ENCODE data around the gene DGCR6L.
"Not testable (repeated sequence)": the region's sequence is repeated elsewhere in the genome, so short reads cannot be mapped to it uniquely, and the experiment has no call there.

The DGCR6L gene

DNA sequence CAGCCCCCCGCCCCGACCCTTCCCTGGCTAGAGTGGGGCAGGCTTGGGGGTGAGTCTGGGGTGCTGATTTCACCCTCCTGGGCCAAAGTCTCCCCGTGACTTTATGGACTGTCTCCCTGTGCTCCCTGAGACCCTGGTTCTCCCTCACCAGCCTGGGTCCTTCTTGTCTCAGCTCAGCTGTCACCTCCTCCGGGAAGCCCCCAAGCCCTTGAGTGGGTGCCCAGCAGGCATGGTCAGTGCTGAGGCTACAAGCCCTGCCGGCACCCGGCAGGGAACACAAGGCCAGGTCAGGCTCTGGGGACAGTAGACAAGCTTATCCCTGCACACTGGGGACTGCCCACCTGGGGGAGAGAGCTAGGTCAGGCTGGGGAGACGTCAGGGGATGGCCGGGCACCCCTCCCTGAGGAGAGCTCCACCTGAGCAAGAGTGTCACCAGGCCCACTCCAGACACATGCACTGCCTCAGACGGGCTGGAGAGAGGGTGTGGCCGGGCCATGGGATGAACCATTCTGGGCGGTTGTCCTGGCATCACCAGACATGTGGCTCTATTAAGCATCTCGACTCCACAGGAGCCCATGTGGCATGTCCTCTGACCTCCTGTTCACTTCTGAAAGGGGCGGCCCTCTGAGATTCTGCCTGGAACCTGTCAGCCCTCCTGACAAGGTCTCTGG lies 29.1 kb downstream of the DGCR6L start:
- DNase-seq (ENCODE audit: insufficient read length, low spot score) (no peak), FAIRE-seq (no peak)
- no peak for TF ChIP-seq SPI1 (IDR thresholded peaks at IDR 0.05; ENCODE audit: low read depth, low read length)
- TF ChIP-seq TAF1 (IDR thresholded peaks at IDR 0.05; ENCODE audit: low read depth, low read length) = no peak
- no peak for TF ChIP-seq PAX5 (IDR thresholded peaks at IDR 0.05; ENCODE audit: insufficient read depth, low read length, severe bottlenecking)
- TF ChIP-seq POU2F2 (IDR thresholded peaks at IDR 0.05; ENCODE audit: low read depth, low read length) = no peak
- TF ChIP-seq POLR2AphosphoS5 (IDR thresholded peaks at IDR 0.05; ENCODE audit: low read depth, low read length) = no peak
- TF ChIP-seq POLR2A (IDR thresholded peaks at IDR 0.05; ENCODE audit: low read depth, low read length) = no peak

DNA sequence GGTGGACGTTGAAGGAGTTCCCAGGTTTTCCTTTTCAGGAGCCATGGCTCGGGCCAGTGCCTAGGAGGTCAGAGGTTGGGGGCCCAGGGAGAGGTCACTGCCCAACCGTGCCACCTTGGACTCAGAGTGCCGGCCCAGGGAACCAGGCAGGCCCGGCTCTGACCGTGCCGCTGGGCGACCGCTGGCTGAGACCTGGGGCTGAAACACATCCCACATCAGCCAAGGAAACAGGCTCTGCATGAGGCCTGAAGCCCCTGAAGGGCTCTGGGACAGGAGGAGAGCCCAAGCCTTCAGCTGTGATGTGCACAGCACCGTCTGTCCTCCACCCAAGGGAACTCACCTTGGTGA lies 29.8 kb downstream of the DGCR6L start:
- no peak for TF ChIP-seq POLR2AphosphoS5 (IDR thresholded peaks at IDR 0.05; ENCODE audit: low read depth, low read length)
- FAIRE-seq = no peak
- no peak for DNase-seq (ENCODE audit: insufficient read length, low spot score)

DNA sequence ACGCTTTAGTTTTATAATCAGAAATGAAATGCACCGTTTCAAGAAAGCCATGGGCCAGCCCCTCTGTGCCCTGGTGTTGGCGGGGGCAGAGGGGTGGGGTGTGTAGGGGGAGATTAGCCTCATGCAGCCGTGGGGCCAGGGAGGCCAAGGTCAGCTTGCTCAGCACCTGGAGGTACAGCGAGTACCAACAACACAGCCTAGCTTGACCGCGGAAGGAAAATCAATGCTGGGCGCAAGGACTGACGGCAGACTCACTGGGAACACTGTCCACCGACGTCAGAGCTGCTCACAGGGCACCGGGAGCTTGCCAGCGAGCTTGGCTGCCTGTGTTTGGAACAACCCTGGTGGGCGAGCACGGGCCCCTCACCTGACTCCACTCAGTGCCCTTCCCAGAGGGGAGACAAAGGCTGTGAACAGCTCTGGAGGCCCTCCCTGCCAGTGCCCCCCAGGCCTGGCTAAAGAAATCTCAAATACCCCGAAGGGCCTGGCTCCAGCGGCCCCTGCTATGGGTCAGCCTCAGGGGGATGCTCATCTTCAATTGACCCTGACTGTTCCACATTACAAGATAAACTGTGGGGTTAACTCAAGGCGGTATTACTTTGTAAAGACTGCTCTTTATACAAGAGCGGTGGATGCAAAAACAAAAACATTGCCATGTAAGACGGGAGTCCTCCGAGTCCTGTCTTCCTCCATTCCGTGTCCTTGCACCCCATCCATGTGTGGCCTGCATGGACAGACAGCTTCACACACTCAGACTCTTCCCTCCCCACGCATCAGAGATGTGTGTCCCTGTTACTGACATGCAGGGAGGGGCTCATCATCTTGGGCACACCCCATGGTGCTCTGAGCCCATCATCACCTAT lies 30.4 kb downstream of the DGCR6L start:
- DNase-seq (ENCODE audit: insufficient read length, low spot score); FAIRE-seq: not testable (repeated sequence)

DNA sequence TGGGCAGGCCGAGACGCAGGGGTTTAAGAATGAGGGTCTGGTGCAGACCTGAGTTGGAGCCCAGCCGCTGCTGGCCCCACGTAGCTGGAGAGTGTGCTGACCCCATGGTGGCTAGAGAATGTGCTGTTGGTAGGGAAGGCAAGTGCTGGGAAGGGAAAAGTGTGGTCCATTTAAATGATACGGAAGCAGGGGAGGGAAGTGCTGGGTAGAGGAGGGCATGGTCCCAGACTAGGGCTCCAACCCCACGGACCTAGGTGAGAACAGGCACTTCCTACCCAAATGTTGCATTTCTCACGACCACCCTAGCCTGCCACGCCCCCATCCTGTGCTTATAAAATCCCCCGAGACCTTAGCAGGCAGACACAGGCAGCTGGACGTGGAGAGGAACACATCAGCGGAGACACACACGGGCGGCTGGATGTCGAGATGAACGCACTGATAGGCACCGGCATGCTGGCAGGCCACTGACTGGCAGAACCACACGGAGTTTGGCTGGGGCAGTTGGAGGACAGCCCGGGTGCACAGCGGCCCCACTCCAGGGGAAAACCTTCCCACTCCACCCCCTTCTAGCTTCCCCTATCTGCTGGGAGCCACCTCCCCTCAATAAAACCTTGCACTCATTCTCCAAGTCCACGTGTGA lies 33.0 kb downstream of the DGCR6L start:
- FAIRE-seq; DNase-seq (ENCODE audit: insufficient read length, low spot score): not testable (repeated sequence)

DNA sequence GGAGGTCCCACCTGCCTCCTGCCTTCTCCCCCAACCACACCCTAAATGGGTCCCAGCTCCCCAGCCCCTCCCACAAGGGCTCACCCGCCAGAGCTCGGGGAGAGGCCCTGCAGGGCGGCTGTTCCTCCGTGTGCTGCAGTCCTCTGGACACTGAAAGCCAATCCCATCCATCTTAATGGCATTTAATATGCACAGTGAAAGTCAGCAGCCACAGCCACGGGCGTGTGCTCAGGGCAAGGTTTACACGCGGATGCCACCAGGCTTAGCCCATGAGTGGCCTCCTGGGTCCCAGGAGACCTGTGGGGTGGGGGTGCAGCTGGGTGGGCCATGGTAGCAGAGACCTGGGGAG lies 33.6 kb downstream of the DGCR6L start:
- peak; percentile 41 for FAIRE-seq

DNA sequence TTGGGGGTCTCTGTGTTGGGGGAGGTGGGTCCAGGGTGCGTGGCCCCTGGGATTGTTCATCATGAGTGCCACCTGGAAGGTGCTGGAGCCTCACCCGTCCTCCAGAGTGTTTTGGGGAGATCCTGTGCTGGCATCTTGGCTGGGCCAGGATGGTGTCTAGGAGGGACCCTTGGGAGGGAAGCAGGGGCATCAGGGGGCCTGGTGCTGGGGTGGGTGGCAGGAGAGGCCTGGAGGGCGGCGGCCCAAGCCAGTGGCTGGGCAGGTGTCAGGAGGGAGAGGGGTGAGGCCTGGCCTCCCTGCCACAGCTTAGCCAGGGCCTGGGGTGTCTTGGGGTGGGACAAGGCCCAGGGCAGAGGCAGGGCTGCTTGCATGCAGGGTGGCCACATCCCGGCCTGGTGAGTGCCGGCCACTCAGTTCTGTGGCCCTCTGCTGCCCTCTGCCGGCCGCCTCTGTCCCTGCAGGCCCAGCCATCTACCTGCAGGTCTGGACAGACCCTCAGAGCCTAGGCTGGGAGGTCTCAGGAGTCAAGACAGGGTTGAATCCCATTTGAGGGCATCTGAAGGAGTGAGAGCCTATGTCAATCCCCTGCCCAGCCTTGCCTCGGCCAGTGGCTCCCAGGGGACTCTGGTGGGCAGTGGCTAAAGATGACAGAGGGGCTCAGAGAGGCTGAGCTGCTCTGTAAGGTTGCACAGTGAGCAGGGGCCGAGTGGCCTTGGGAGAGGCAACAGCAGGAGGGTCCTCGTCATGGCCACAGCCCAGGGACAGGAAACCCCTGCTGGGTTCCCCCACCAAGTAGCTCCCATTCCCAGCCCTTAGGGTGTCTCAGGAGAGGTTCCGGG lies 34.2 kb downstream of the DGCR6L start:
- DNase-seq (ENCODE audit: insufficient read length, low spot score) = peak; percentile 76
- FAIRE-seq = peak; percentile 91

More for the DNA sequence above, 33.6 kb downstream of the DGCR6L start:
- DNase-seq (ENCODE audit: insufficient read length, low spot score) = not testable (repeated sequence)

DNA sequence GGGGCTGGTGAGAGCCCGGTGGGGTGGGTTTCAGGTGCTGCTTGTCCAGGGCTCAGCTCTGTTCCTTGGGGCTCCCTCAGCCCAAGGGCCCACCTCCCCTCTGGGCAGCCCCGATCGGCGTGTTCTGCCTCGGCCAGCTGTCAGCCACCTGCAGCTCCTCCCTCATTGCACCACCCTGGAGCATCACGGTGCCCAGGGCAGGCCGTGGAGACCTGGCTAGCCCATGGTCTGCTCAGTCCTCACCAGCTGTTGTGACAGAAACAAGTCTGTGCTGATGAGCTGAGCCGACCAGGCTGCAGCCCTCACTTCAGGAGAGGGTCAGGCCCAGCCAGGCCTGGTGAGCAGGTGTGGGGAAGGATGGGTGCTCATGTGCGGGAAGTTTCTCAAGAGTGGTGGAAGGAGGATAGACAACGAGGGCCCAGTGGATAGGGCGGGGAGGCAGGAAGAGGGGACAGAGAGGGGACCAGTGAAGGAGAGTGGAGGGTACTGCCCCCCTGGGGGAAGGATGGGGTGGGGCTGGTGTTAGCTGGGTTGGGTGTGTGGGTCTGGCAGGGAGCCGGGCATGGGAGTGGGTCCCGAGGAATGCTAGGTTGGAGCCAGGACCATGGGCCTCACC lies 35.3 kb downstream of the DGCR6L start:
- TF ChIP-seq POLR2AphosphoS5 (IDR thresholded peaks at IDR 0.05; ENCODE audit: low read depth, low read length) (no peak), TAF1 (IDR thresholded peaks at IDR 0.05; ENCODE audit: low read depth, low read length) (no peak), POU2F2 (IDR thresholded peaks at IDR 0.05; ENCODE audit: low read depth, low read length) (no peak), PAX5 (IDR thresholded peaks at IDR 0.05; ENCODE audit: insufficient read depth, low read length, severe bottlenecking) (no peak), SPI1 (IDR thresholded peaks at IDR 0.05; ENCODE audit: low read depth, low read length) (no peak), POLR2A (IDR thresholded peaks at IDR 0.05; ENCODE audit: low read depth, low read length) (no peak)
- no peak for DNase-seq (ENCODE audit: insufficient read length, low spot score)
- no peak for FAIRE-seq

DNA sequence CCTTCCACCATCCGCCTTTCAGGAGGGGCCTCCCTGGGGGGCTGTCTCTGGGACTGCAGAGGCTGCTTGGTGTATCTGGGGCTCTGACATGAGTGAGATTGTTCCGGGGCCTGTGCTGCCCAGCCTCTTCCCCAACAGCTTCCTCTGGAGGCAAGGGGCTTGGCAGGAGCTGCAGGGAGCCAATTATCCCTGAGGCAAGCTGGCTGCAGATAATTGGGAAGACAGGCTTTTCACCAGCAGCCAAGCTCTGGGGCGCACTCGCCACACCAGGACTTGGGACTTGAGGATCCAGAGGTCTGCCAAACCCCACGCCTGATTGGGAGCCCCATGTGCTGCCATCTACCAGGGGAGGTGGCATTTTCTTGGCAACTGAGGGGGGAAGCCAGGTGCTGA lies 36.2 kb downstream of the DGCR6L start:
- FAIRE-seq = no peak
- no peak for DNase-seq (ENCODE audit: insufficient read length, low spot score)
- TF ChIP-seq POLR2AphosphoS5 (IDR thresholded peaks at IDR 0.05; ENCODE audit: low read depth, low read length) (no peak), POLR2A (IDR thresholded peaks at IDR 0.05; ENCODE audit: low read depth, low read length) (no peak), SPI1 (IDR thresholded peaks at IDR 0.05; ENCODE audit: low read depth, low read length) (no peak), TAF1 (IDR thresholded peaks at IDR 0.05; ENCODE audit: low read depth, low read length) (no peak), POU2F2 (IDR thresholded peaks at IDR 0.05; ENCODE audit: low read depth, low read length) (no peak), PAX5 (IDR thresholded peaks at IDR 0.05; ENCODE audit: insufficient read depth, low read length, severe bottlenecking) (no peak)

DNA sequence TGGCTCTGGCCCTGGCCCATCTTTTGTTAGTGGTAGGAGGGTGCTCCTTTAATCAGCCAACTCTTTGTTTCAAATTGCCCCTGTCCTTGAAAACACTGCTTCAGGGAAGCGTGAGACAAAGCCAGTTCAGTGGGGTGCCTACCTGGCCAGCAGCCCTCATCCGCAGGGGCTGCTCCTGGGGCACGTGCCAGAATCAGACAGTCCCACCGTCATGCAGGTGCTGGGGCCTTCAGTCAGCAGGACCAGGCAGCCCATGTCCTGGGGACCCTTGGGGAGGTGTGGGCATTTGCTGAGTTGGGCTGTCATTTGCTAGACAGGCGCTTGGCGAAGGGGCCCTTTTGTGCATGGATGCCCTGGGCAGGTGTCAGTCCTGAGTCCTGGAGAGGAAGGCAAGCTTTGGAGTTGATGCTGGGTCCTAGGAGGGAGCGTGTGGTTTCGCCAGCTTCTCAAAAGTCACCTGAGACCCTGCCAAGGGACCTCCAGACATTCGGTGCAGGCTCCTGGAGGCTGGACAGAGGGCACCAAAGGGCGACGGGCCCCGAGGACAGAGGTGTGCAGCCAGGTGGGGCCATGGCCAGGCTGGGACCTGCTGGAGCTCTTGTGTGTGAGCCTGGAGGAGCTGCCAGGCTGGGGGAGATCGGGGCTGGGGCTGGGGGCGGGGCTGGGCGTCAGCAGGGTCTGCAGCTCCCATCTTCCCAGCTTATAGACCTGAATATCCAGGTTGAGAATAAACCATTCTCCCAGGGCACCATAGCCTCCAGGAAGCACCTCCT lies 36.8 kb downstream of the DGCR6L start:
- no peak for FAIRE-seq
- no peak for DNase-seq (ENCODE audit: insufficient read length, low spot score)
- TF ChIP-seq POU2F2 (IDR thresholded peaks at IDR 0.05; ENCODE audit: low read depth, low read length) = no peak
- TF ChIP-seq PAX5 (IDR thresholded peaks at IDR 0.05; ENCODE audit: insufficient read depth, low read length, severe bottlenecking) = no peak
- TF ChIP-seq POLR2AphosphoS5 (IDR thresholded peaks at IDR 0.05; ENCODE audit: low read depth, low read length) = no peak
- no peak for TF ChIP-seq POLR2A (IDR thresholded peaks at IDR 0.05; ENCODE audit: low read depth, low read length)
- TF ChIP-seq SPI1 (IDR thresholded peaks at IDR 0.05; ENCODE audit: low read depth, low read length) = no peak
- TF ChIP-seq TAF1 (IDR thresholded peaks at IDR 0.05; ENCODE audit: low read depth, low read length) = no peak

DNA sequence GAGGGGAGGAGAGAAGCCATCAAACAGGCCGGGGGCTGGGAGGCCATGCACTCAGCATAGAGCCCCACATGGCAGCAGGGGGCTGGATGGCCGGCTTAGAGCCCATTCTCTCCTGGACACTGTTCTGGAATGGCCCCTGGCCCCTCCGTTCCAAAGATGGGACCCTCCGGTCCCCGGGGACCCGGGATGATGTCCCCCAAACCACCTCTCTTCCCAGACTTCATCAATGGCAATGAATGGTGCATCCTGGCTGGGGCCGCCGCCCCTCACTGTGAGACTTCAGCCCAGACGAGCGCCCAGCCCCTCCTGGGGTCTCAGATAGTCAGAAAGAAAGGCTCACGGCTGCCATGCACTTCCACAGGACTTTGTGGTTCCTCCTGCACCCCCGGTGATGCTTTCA lies 38.0 kb downstream of the DGCR6L start:
- no peak for FAIRE-seq
- TF ChIP-seq TAF1 (IDR thresholded peaks at IDR 0.05; ENCODE audit: low read depth, low read length) (no peak), POLR2A (IDR thresholded peaks at IDR 0.05; ENCODE audit: low read depth, low read length) (no peak)
- DNase-seq (ENCODE audit: insufficient read length, low spot score) = no peak

DNA sequence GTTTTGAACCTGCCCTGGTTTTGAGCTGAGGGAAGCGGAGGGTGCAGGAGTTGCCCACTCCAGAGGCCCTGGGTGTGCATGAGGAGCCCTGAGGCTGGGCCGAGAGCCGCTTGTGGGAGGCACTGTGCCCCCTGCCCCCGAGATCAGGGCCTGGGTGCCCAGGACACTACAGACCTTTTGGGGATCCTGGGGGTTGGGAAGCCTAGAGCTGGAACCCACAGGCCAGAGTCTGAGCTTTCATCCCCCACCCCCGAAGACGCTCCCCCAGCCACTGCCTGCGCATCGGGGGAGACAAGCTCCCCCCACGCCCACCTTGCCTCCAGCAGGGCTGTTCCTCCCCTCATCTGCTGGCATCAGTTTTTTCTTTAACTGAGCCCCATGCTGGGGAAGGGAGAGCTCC lies 38.4 kb downstream of the DGCR6L start:
- FAIRE-seq; DNase-seq (ENCODE audit: insufficient read length, low spot score): not testable (repeated sequence)

Data from GM12891 (cell line).